ENCODE results near the gene TM4SF1.
"Not testable (repeated sequence)": the region's sequence is repeated elsewhere in the genome, so short reads cannot be mapped to it uniquely, and the experiment has no call there.

TM4SF1 gene

GRCh38 chr3:149339931-149340309 lies 37.5 kb downstream of the TM4SF1 start:
- DNase-seq = no peak

DNA sequence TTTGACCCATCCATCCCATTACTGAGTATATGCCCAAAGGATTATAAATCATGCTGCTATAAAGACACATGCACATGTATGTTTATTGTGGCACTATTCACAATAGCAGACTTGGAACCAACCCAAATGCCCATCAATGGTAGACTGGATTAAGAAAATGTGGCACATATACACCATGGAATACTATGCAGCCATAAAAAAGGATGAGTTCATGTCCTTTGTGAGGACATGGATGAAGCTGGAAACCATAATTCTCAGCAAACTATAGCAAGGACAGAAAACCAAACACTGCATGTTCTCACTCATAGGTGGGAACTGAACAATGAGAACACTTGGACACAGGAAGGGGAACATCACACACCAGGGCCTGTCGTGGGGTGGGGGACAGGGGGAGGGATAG lies 40.0 kb downstream of the TM4SF1 start:
- DNase-seq = not testable (repeated sequence)

GRCh38 chr3:149336925-149337324 lies 40.5 kb downstream of the TM4SF1 start:
- no peak for DNase-seq

- no peak for DNase-seq
These were observed 44.1 kb downstream of the TM4SF1 start, which contains the start of gene TM4SF18 for GRCh38 chr3:149333176-149333859. TSS of gene TM4SF18 (minus strand) at chr3:149333636. CDS start at chr3:149333382, 254 bp downstream.

DNA sequence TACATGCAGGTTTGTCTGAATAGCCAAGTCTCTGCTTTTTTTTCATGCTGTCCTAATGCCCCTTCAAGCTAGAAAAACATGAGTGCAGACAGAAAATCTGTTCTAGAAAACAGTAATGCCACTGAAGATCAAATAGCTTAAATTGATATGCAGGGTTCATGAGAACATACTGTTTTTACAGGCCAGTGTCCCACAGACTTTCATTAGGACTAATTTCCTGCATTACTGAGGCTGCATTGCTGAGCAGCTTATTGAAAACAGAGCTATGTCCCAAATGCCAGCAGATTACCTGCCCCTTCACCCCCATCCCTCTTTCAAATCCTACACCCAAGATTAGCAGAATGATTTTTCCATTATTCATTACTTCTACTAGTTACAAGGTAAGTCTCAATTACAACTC lies 44.7 kb downstream of the TM4SF1 start:
- no peak for DNase-seq

GRCh38 chr3:149332227-149332765 lies 45.2 kb downstream of the TM4SF1 start:
- DNase-seq = no peak

DNA sequence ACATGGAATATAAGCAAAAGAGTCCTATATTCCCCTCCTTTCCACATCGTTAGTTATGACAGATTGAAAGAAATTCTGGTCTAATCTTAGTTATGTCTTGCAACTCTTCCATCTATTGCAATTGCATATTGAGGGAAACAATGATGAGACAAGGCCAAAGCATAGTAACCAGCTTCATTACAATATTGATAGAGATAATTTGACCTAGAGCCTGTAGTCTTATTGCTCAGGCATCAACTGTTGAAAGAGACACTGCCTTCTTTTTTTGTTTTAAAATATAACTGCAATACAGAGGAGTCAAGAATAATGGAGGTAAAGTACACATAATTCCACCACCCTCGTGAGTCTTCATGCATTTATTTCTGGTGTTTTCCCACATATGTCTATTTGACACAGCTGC lies 46.1 kb downstream of the TM4SF1 start:
- DNase-seq = no peak

DNA sequence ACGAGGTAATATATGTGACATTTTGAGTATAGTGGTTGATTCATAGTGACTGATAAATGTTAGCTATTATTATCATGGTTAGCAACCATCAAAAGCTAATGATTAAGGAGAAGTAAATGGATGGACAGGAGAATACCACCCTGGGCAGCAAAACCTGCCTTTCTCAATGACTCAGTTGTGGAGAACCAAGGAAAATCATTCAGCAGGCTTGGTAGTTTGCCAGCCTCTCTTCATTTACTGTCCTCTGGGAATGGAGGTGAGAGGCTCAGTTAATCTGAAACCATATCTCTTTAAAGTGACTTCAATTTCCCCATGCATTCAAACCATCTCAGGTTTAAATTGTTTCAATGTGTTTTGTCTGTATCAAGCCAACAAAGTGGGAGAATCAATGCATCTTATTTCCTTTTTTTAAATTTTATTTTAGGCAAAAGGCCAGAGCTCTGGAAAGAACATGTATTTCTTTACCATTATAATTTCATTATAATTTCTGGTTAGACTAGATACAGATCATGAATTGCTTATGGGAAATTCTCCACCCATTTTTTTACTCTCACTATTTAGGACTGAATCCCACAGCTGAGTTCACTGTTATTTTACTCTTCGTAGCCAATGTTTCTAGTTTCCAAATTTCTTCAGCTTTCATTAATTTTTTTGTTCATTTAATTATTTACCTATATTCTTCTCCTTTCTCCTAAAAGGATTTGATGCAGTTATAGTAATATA lies 46.7 kb downstream of the TM4SF1 start:
- no peak for DNase-seq

DNA sequence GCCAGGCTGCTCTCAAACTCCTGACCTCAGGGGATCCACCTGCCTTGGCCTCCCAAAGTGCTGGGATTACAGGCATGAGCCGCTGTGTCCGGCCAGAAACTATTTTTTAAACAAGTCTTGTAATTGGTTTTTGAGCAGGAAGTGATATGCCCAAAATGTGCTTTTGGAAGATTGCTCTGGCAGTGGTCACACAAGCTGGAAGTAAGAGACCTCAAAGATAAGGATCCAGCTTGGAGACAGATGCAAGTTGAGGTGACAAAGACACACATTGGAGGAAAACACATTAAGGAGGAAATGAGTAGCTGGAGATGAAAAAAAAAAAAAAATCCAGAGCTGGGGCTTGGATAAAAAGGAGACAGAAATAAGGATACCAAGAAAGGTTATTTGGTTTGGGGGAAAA lies 50.3 kb downstream of the TM4SF1 start:
- DNase-seq = no peak

GRCh38 chr3:149325581-149325980 lies 51.9 kb downstream of the TM4SF1 start:
- no peak for DNase-seq

GRCh38 chr3:149324332-149324731 lies 53.1 kb downstream of the TM4SF1 start:
- no peak for DNase-seq

- DNase-seq = no peak
These were observed 55.8 kb downstream of the TM4SF1 start for GRCh38 chr3:149321640-149322039.

GRCh38 chr3:149321136-149321535 lies 56.3 kb downstream of the TM4SF1 start:
- DNase-seq = no peak

DNA sequence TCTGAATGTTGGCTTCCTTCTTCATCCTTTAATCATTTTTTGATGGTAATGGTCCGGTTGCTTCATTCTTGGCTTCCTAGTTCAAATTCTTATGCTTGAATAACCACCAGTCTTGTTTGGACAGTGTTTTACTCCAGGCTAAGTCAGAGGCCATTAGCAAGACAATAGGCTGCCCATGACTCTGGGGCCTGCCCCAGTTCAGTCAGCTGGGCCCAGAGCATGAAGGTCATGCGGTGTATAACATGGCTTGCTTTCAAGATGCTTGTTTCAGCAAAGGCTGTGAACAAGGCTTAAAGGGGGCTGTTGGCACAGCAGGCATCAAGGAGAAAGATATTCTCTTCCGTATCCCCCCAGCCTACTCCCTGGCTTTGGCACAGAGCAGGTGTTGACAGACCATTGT lies 57.7 kb downstream of the TM4SF1 start:
- DNase-seq = no peak
